Suprapubic skin (tissue), 4 donors: ENCODE measurements around the gene PTPN14. TPM values are rescaled to one million over a fixed set of nuclear protein-coding genes. Genes with fewer than 3 reads are reported as not detected.

Experiments
- DNase-seq, 2 donors: peaks; one replicate each; pipeline ENCODE4 v3.0.0-alpha.2; 2019; ENCODE audit warnings: low spot score in 2 of 2
- H3K27ac ChIP-seq: fragments of 200-600 bp; sonication (generic); one replicate; pipeline ENCODE4 v1.5.1; 2019
- H3K27me3 ChIP-seq: fragments of 200-600 bp; sonication (generic); one replicate; pipeline ENCODE4 v1.5.1; 2019
- H3K36me3 ChIP-seq: fragments of 200-600 bp; sonication (generic); one replicate; pipeline ENCODE4 v1.5.1; 2019
- H3K4me1 ChIP-seq: fragments of 200-600 bp; sonication (generic); one replicate; pipeline ENCODE4 v1.5.1; 2019
- H3K4me3 ChIP-seq: fragments of 200-600 bp; sonication (generic); one replicate; pipeline ENCODE4 v1.5.1; 2019; ENCODE audit warnings: mild to moderate bottlenecking
- H3K9me3 ChIP-seq: fragments of 200-600 bp; sonication (generic); one replicate; pipeline ENCODE4 v1.5.1; 2019
- CTCF ChIP-seq, 2 donors: fragments of 200-600 bp in 1 of 2; fragments of 450-650 bp in 1 of 2; sonication (generic) in 1 of 2; IDR thresholded peaks; one replicate each; pipeline ENCODE4 v1.5.1; 2016 to 2019; ENCODE audit warnings: antibody characterized with exemption in 2 of 2, mild to moderate bottlenecking in 1 of 2, moderate library complexity in 1 of 2
- EP300 ChIP-seq: sonication (generic); formaldehyde crosslinking; IDR thresholded peaks from one replicate; pipeline ENCODE4 v1.6.1; 2017; ENCODE audit warnings: antibody characterized with exemption
- POLR2A ChIP-seq, 2 donors: fragments of 450-650 bp; IDR thresholded peaks; one replicate each; pipeline ENCODE4 v1.6.1; 2017; ENCODE audit warnings: antibody characterized with exemption in 2 of 2, mild to moderate bottlenecking in 2 of 2, moderate library complexity in 2 of 2
- POLR2AphosphoS5 ChIP-seq, 3 donors: sonication (generic); formaldehyde crosslinking; IDR thresholded peaks; one replicate each; pipeline ENCODE4 v1.6.1; 2017; ENCODE audit warnings: antibody characterized with exemption in 3 of 3
- WGBS: methylation state at CpG from one replicate; pipeline ENCODE4 v1.1.5; 2018; 5-methylcytosine and 5-hydroxymethylcytosine counted together
- total RNA-seq, 4 donors: library from RNA; depleted of rRNA; stranded (reverse); fragments of >200 nt; gene quantifications; one replicate each; pipeline ENCODE4 v1.1.0, GENCODE V29; 2016

PTPN14 gene
- total RNA-seq, 4 donors from 2014 or later: 67.9 to 159 (median 96.4) TPM

- Histone ChIP-seq H3K9me3 (no peaks in the 10 kb centered on the region), H3K36me3 (no peaks in the 10 kb centered on the region), H3K4me3 (no peak overlapping the region), H3K4me1 (peaks cover 51% of the 10 kb centered on the region), H3K27ac (no peak overlapping the region), H3K27me3 (no peaks in the 10 kb centered on the region)
- TF ChIP-seq POLR2A (IDR thresholded peaks at IDR 0.05) (no peak), POLR2AphosphoS5 (IDR thresholded peaks at IDR 0.05) (no peak)
- WGBS: 96% methylated on average over 1 of the region's 1 CpG
- no peak for DNase-seq
These were observed 6.6 kb downstream of the PTPN14 start for GRCh38 chr1:214544791-214545190.

DNA sequence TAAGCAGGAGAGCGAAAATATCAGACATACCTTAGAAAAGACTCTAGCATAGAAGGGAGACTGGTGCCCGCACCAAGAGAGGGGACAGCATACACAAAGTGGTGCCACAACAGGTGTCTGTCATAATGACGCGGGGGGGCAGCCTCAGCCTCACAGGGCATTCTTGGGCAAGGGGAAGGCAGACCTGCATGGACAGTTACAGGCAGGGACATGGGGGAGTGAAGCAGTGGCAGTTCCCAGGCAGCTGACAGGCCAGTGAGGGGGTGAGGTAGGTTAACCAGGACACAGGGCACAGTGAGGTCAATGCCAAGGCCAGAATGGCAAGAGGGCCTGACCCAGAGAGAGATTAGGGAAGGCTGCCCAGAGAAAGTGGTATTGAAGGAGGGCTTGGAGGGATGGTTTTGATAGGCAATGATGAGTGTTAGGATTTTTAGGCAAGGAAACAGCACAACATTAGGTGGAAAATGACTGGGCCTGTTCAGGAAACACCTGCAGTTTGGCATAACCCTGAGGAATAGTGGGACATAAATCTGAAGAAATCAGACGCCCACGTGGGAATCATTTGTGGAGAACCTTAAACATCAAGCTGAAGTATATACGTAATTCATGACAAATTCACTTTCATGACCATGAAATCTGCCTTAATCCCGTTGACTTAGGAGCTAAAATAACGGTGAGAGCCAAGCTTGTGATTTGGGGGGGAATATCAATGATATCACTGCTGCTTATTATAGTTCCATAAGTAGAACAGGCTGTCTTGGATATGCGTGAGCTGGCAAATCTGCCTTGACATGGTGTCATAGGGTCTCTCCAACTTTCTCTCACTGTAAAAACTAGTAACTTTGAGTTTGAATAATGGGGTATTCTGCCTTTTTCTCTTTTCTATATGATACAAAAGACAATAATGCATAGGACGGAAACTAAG, 8.9 kb downstream of the PTPN14 start:
- no peak for DNase-seq
- no peak overlapping the region for H3K4me3 ChIP-seq
- no peaks in the 10 kb centered on the region for H3K9me3 ChIP-seq
- no peak for TF ChIP-seq POLR2AphosphoS5 (IDR thresholded peaks at IDR 0.05)
- no peak for TF ChIP-seq CTCF (IDR thresholded peaks at IDR 0.05)
- no peak for TF ChIP-seq POLR2A (IDR thresholded peaks at IDR 0.05)
- TF ChIP-seq EP300: no peak
- H3K36me3 ChIP-seq: no peaks in the 10 kb centered on the region
- H3K4me1 ChIP-seq: peaks cover 39% of the 10 kb centered on the region
- 64% methylated on average over 11 of the region's 11 CpGs for WGBS
- no peak overlapping the region for H3K27ac ChIP-seq
- no peaks in the 10 kb centered on the region for H3K27me3 ChIP-seq

DNA sequence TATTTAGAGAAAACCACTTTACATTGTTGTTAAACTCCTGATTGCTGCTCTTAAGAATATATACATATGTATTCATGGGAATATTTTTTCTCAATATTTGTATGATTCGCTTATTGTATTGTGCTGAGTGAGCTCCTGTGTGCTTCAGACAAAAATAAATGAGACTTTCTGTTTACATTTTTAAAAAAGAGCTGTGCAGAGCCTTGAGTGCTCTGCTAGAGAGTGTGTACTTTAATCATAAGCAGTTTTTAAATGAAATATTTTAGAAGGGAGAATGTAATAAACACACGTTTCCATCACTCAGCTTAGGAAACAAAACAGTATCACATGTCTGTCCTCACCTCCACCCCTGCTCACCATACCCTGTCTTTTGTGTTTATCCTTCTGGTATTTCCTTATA, 9.7 kb downstream of the PTPN14 start:
- H3K36me3 ChIP-seq: no peaks in the 10 kb centered on the region
- TF ChIP-seq POLR2AphosphoS5 (IDR thresholded peaks at IDR 0.05): no peak
- no peak for TF ChIP-seq EP300
- no peak for TF ChIP-seq POLR2A (IDR thresholded peaks at IDR 0.05)
- DNase-seq: no peak
- no peaks in the 10 kb centered on the region for H3K27me3 ChIP-seq
- no peak overlapping the region for H3K27ac ChIP-seq
- H3K9me3 ChIP-seq: no peaks in the 10 kb centered on the region
- H3K4me1 ChIP-seq: peaks cover 41% of the 10 kb centered on the region
- no peak overlapping the region for H3K4me3 ChIP-seq
- 55% methylated on average over 2 of the region's 2 CpGs for WGBS

DNA sequence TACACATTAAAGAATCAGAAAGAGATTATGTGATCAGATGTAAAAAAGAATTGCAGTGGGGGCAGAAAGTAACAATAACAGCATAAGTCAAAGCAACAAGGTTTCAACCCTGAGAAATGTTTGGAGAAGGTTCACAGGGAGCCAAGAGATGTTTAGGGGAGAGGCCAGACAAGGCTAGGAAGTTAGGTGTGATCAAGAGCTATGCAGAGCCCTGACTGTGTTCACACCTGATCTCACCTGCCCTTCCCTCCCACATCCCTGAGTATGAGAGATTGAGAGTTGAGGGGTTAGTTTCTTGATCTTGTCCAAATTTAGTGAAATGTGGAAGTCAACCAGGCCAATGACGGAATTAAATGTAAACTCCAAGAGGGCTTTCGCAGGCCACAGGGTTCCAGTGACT, 10.2 kb downstream of the PTPN14 start:
- no peak overlapping the region for H3K27ac ChIP-seq
- H3K27me3 ChIP-seq: no peaks in the 10 kb centered on the region
- peaks cover 37% of the 10 kb centered on the region for H3K4me1 ChIP-seq
- TF ChIP-seq CTCF (IDR thresholded peaks at IDR 0.05): no peak
- no peak for TF ChIP-seq EP300
- no peak for TF ChIP-seq POLR2A (IDR thresholded peaks at IDR 0.05)
- TF ChIP-seq POLR2AphosphoS5 (IDR thresholded peaks at IDR 0.05): no peak
- 90% methylated on average over 2 of the region's 2 CpGs for WGBS
- DNase-seq: no peak
- H3K9me3 ChIP-seq: no peaks in the 10 kb centered on the region
- no peak overlapping the region for H3K4me3 ChIP-seq
- H3K36me3 ChIP-seq: no peaks in the 10 kb centered on the region

- 67% methylated on average over 5 of the region's 5 CpGs for WGBS
- no peak overlapping the region for H3K4me3 ChIP-seq
- H3K9me3 ChIP-seq: no peaks in the 10 kb centered on the region
- no peaks in the 10 kb centered on the region for H3K27me3 ChIP-seq
- H3K27ac ChIP-seq: no peak overlapping the region
- DNase-seq: no peak
- H3K4me1 ChIP-seq: peaks cover 28% of the 10 kb centered on the region
- TF ChIP-seq POLR2A (IDR thresholded peaks at IDR 0.05) (no peak), POLR2AphosphoS5 (IDR thresholded peaks at IDR 0.05) (no peak), EP300 (no peak), CTCF (IDR thresholded peaks at IDR 0.05) (no peak)
- H3K36me3 ChIP-seq: no peaks in the 10 kb centered on the region
These were observed 11.1 kb downstream of the PTPN14 start for GRCh38 chr1:214540324-214540723.

DNA sequence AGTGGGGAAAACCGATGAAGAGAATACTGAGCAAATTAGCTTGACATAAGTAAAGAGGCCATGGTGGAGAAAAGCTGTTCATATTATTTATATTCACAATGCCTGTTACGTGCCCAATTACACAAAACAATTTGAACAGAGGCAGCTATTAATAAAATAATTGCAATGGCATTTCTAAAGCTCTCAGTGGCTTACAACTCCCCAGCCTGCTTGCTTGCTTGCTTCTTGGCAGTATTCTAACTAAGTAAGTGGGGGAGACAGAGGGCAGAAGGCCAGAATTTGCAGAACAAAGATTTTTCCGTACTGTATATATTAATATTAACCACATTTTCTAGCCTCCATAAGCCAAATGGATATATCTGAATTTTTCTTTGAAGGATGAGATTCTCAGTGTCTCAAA, 12.9 kb downstream of the PTPN14 start:
- TF ChIP-seq POLR2A (IDR thresholded peaks at IDR 0.05): no peak
- TF ChIP-seq CTCF (IDR thresholded peaks at IDR 0.05): no peak
- TF ChIP-seq POLR2AphosphoS5 (IDR thresholded peaks at IDR 0.05): no peak
- no peak for TF ChIP-seq EP300
- no peaks in the 10 kb centered on the region for H3K9me3 ChIP-seq
- H3K4me3 ChIP-seq: no peak overlapping the region
- peaks cover 23% of the 10 kb centered on the region for H3K4me1 ChIP-seq
- 33% methylated on average over 3 of the region's 3 CpGs for WGBS
- no peaks in the 10 kb centered on the region for H3K36me3 ChIP-seq
- no peak for DNase-seq
- no peak overlapping the region for H3K27ac ChIP-seq
- no peaks in the 10 kb centered on the region for H3K27me3 ChIP-seq
